ENCODE data around the gene TAF6L.
"Not testable (repeated sequence)": the region's sequence is repeated elsewhere in the genome, so short reads cannot be mapped to it uniquely, and the experiment has no call there.

TAF6L gene

GRCh38 chr11:62816557-62816956 is 45.4 kb downstream of the TAF6L start:
- TF ChIP-seq, protein P1, sequence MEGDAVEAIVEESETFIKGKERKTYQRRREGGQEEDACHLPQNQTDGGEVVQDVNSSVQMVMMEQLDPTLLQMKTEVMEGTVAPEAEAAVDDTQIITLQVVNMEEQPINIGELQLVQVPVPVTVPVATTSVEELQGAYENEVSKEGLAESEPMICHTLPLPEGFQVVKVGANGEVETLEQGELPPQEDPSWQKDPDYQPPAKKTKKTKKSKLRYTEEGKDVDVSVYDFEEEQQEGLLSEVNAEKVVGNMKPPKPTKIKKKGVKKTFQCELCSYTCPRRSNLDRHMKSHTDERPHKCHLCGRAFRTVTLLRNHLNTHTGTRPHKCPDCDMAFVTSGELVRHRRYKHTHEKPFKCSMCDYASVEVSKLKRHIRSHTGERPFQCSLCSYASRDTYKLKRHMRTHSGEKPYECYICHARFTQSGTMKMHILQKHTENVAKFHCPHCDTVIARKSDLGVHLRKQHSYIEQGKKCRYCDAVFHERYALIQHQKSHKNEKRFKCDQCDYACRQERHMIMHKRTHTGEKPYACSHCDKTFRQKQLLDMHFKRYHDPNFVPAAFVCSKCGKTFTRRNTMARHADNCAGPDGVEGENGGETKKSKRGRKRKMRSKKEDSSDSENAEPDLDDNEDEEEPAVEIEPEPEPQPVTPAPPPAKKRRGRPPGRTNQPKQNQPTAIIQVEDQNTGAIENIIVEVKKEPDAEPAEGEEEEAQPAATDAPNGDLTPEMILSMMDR (IDR thresholded peaks at IDR 0.05), result no peak

GRCh38 chr11:62817129-62817528 is 45.9 kb downstream of the TAF6L start:
- TF ChIP-seq, protein P1 (IDR thresholded peaks at IDR 0.05), result no peak
- Mint-ChIP-seq H3K36me3 (ENCODE audit: low read depth) (peaks cover 45% of the 10 kb centered on the region), H3K27ac (no peak overlapping the region), H3K4me1 (no peaks in the 10 kb centered on the region), H3K9me3 (no peaks in the 10 kb centered on the region), H3K4me3 (no peak overlapping the region), H3K27me3 (ENCODE audit: low read depth, poor library complexity) (no peaks in the 10 kb centered on the region)
- DNase-seq, result no peak

More at GRCh38 chr11:62816557-62816956, 45.4 kb downstream of the TAF6L start:
- Mint-ChIP-seq H3K9me3 (no peaks in the 10 kb centered on the region), H3K36me3 (ENCODE audit: low read depth) (peaks cover 44% of the 10 kb centered on the region), H3K27ac (no peak overlapping the region), H3K4me1 (no peaks in the 10 kb centered on the region), H3K4me3 (no peak overlapping the region), H3K27me3 (ENCODE audit: low read depth, poor library complexity) (no peaks in the 10 kb centered on the region)
- DNase-seq, result no peak

- DNase-seq, result no peak
- H3K27me3 Mint-ChIP-seq (ENCODE audit: low read depth, poor library complexity), result no peaks in the 10 kb centered on the region
- no peaks in the 10 kb centered on the region for H3K4me1 Mint-ChIP-seq
- no peak overlapping the region for H3K4me3 Mint-ChIP-seq
- peaks cover 65% of the 10 kb centered on the region for H3K36me3 Mint-ChIP-seq (ENCODE audit: low read depth)
- TF ChIP-seq, protein P1 (IDR thresholded peaks at IDR 0.05), result no peak
- no peaks in the 10 kb centered on the region for H3K9me3 Mint-ChIP-seq
- H3K27ac Mint-ChIP-seq, result peak overlapping the region; percentile 32
These were observed 52.5 kb downstream of the TAF6L start for GRCh38 chr11:62823677-62824076.

- DNase-seq; H3K4me3 Mint-ChIP-seq; H3K27me3 Mint-ChIP-seq (ENCODE audit: low read depth, poor library complexity); H3K9me3 Mint-ChIP-seq; H3K27ac Mint-ChIP-seq: not testable (repeated sequence)
- peaks cover 24% of the 10 kb centered on the region for H3K4me1 Mint-ChIP-seq
- H3K36me3 Mint-ChIP-seq (ENCODE audit: low read depth), result peaks cover 33% of the 10 kb centered on the region
These were observed 56.9 kb downstream of the TAF6L start for GRCh38 chr11:62828130-62828529.

DNA sequence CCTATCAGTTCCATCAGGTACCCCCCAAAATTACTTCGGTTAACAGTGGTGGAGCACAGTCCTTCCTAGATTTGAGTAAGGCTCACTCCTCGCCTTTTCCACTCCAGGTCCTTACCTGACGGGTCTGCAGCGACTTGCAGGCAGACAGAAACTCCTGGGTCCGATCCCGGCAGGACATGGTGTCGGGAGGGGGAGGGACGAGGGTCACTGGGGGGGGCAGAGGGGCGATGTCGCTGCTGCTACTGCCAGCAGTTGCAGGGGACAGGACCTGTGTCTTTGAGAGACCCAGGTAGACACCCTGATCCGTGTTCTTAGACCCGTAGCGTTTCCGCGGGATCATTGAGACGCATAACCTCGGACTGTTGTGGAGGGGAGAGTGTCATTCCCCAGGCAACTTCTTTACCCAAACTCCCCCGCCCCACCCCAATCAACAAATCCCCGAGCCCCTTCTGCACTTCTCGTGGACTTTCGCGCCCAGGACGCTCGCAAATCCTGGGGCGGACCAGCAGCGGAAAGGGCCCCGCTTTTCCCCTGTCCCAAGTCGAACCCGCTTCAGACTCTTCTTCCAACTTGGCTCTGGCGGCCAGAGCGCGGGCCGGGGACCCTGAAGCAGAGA is 59.8 kb downstream of the TAF6L start:
- DNase-seq, result peak; percentile 73
- peak overlapping the region; percentile 100 for H3K27ac Mint-ChIP-seq
- TF ChIP-seq, protein P1 (IDR thresholded peaks at IDR 0.05), result no peak

DNA sequence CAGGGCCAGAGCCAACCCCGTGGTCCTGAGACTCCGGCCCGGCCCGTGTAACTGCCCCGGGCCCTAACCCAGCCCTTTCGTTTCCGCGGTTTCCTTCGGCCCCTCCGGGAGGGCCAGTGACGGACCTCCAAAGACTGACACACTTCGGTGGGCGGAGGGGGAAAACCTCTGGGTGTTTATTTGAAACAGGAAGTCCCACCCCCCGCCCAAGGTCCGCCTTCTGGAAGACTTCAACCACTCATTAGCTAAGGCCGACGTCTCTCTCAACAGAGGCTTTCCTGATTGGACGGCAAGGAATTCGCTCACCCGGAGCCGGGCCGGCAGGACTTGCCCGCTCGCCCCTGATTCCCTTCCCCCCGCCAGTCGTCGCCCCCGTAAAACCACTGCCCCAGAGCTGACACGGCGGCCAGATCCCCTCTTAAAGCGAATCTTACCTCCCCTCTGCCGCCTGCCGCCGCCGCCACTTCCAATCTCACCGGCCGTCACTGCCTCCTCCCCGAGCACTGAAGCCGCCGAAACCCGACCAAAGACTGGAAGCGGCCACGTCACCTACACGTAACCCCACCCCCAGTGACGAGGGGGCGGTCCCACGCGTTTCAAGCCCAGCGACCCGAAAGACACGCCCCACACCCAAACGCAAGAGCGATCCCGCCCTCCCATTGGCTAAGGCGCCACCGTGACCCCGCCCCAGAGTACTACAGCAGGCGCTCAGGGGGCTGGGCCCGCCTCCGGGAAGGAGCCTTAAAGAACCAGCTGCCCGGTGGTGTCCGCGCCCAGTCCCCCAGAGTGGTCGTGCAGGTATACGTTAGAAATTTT is 60.5 kb downstream of the TAF6L start, which contains the start of gene STX5:
Gene STX5 (minus strand): TSS at position 532 of the 816 bp plus-strand sequence. CDS start 808 bp downstream, outside the sequence.
- Mint-ChIP-seq H3K36me3 (ENCODE audit: low read depth) (peaks cover 36% of the 10 kb centered on the region), H3K9me3 (no peaks in the 10 kb centered on the region), H3K27ac (peak within 1 kb of the TSS; percentile 100), H3K4me3 (peak within 1 kb of the TSS; percentile 95), H3K4me1 (peaks cover 32% of the 10 kb centered on the region), H3K27me3 (ENCODE audit: low read depth, poor library complexity) (peaks cover under 1% of the 10 kb centered on the region)
- peak; percentile 99 for DNase-seq
- TF ChIP-seq, protein P1 (IDR thresholded peaks at IDR 0.05), result no peak

More for the DNA sequence above, 59.8 kb downstream of the TAF6L start:
- Mint-ChIP-seq H3K27me3 (ENCODE audit: low read depth, poor library complexity) (no peaks in the 10 kb centered on the region), H3K4me3 (peak overlapping the region; percentile 95), H3K9me3 (no peaks in the 10 kb centered on the region), H3K36me3 (ENCODE audit: low read depth) (peaks cover 32% of the 10 kb centered on the region), H3K4me1 (peaks cover 32% of the 10 kb centered on the region)
